WTC11 (cell line): ENCODE measurements around the gene CALN1. TPM values are rescaled to one million over a fixed set of nuclear protein-coding genes. Genes with fewer than 3 reads are reported as not detected.

Experiments
- ATAC-seq: fragments of 200-7000 bp; cut with Tn5 transposase; 2 replicates; pipeline ENCODE4 v1.10.0; 2021; ENCODE audit warnings: mild to moderate bottlenecking, moderate library complexity
- CTCF ChIA-PET: fragments of 300-600 bp; sonication (Branson Sonifier 250); formaldehyde crosslinking; loops from one replicate; lab custom pipeline; 2021; ENCODE audit warnings: antibody characterized with exemption; lab: Charles Lee
- POLR2A ChIA-PET: fragments of 350-600 bp; sonication (Branson Sonifier 250); formaldehyde crosslinking; loops from one replicate; lab custom pipeline; 2021; ENCODE audit warnings: antibody characterized with exemption; lab: Charles Lee
- DNase-seq: peaks from one replicate; pipeline ENCODE4 v3.0.0; 2021; ENCODE audit warnings: low spot score
- H3K27ac Mint-ChIP-seq: 2 replicates; pipeline ENCODE4 v1.8.0; 2021; ENCODE audit warnings: mixed read lengths
- H3K27me3 Mint-ChIP-seq: 2 replicates; pipeline ENCODE4 v1.8.0; 2021; ENCODE audit warnings: low read depth, mild to moderate bottlenecking, moderate library complexity, mixed read lengths
- H3K36me3 Mint-ChIP-seq: 2 replicates; pipeline ENCODE4 v1.8.0; 2021; ENCODE audit warnings: mixed read lengths
- H3K4me1 Mint-ChIP-seq: 2 replicates; pipeline ENCODE4 v1.8.0; 2022; ENCODE audit warnings: mixed read lengths
- H3K4me3 Mint-ChIP-seq: 2 replicates; pipeline ENCODE4 v1.8.0; 2021; ENCODE audit warnings: mild to moderate bottlenecking, moderate library complexity, mixed read lengths
- H3K9me3 Mint-ChIP-seq: 2 replicates; pipeline ENCODE4 v1.8.0; 2021; ENCODE audit warnings: mixed read lengths
- CTCF ChIP-seq: fragments of 200-600 bp; IDR thresholded peaks from 2 replicates; pipeline ENCODE4 v1.8.0; 2022; ENCODE audit warnings: antibody characterized with exemption
- E2F1 ChIP-seq: sonication (generic); formaldehyde crosslinking; IDR thresholded peaks from 2 replicates; pipeline ENCODE4 v1.8.0; 2022; ENCODE audit warnings: mild to moderate bottlenecking, missing genetic modification reagents
- E2F5 ChIP-seq: sonication (generic); formaldehyde crosslinking; IDR thresholded peaks from 2 replicates; pipeline ENCODE4 v1.8.1; 2022; ENCODE audit warnings: mild to moderate bottlenecking, moderate library complexity, missing genetic modification reagents
- ETV6 ChIP-seq: sonication (generic); formaldehyde crosslinking; IDR thresholded peaks from 2 replicates; pipeline ENCODE4 v1.8.1; 2022; ENCODE audit warnings: mild to moderate bottlenecking, missing genetic modification reagents
- FOXP1 ChIP-seq: sonication (generic); formaldehyde crosslinking; IDR thresholded peaks from 2 replicates; pipeline ENCODE4 v1.8.0; 2022; ENCODE audit warnings: missing genetic modification reagents, mild to moderate bottlenecking, moderate library complexity, borderline replicate concordance
- GABPB1 ChIP-seq: sonication (generic); formaldehyde crosslinking; IDR thresholded peaks from 2 replicates; pipeline ENCODE4 v1.8.1; 2023; ENCODE audit warnings: mild to moderate bottlenecking, missing genetic modification reagents
- IRF1 ChIP-seq: sonication (generic); formaldehyde crosslinking; IDR thresholded peaks from 2 replicates; pipeline ENCODE4 v1.8.0; 2023; ENCODE audit warnings: missing genetic modification reagents
- JAZF1 ChIP-seq: fragments of 250-450 bp; sonication (Bioruptor Pico); IDR thresholded peaks from 2 replicates; pipeline ENCODE4 v1.9.0; 2021; ENCODE audit warnings: moderate library complexity, mild to moderate bottlenecking, inconsistent platforms
- MAX ChIP-seq: sonication (generic); formaldehyde crosslinking; IDR thresholded peaks from 2 replicates; pipeline ENCODE4 v1.8.0; 2022; ENCODE audit warnings: mild to moderate bottlenecking, missing genetic modification reagents
- MYBL2 ChIP-seq: sonication (generic); formaldehyde crosslinking; IDR thresholded peaks from 2 replicates; pipeline ENCODE4 v1.8.1; 2023; ENCODE audit warnings: mild to moderate bottlenecking, moderate library complexity, missing genetic modification reagents
- TCF7 ChIP-seq: sonication (generic); formaldehyde crosslinking; IDR thresholded peaks from 2 replicates; pipeline ENCODE4 v1.8.0; 2022; ENCODE audit warnings: mild to moderate bottlenecking, low read depth, missing genetic modification reagents, moderate library complexity
- USF1 ChIP-seq: sonication (generic); formaldehyde crosslinking; IDR thresholded peaks from 2 replicates; pipeline ENCODE4 v1.8.0; 2022; ENCODE audit warnings: mild to moderate bottlenecking, missing genetic modification reagents
- ZBTB21 ChIP-seq: sonication (generic); formaldehyde crosslinking; IDR thresholded peaks from 2 replicates; pipeline ENCODE4 v1.8.1; 2023; ENCODE audit warnings: mild to moderate bottlenecking, missing genetic modification reagents, borderline replicate concordance
- ZBTB43 ChIP-seq: sonication (generic); formaldehyde crosslinking; IDR thresholded peaks from 2 replicates; pipeline ENCODE4 v1.8.1; 2023; ENCODE audit warnings: mild to moderate bottlenecking, missing genetic modification reagents
- ZNF232 ChIP-seq: sonication (generic); formaldehyde crosslinking; IDR thresholded peaks from 2 replicates; pipeline ENCODE4 v1.8.0; 2022; ENCODE audit warnings: mild to moderate bottlenecking, missing genetic modification reagents
- ZNF263 ChIP-seq: sonication (generic); formaldehyde crosslinking; IDR thresholded peaks from 2 replicates; pipeline ENCODE4 v1.8.1; 2022; ENCODE audit warnings: low read depth, mild to moderate bottlenecking, moderate library complexity, missing genetic modification reagents
- ZNF425 ChIP-seq: fragments of 250-450 bp; sonication (Bioruptor Pico); conservative IDR thresholded peaks from 2 replicates; pipeline ENCODE4 v1.9.0; 2021; ENCODE audit warnings: mild to moderate bottlenecking
- ZSCAN18 ChIP-seq: fragments of 250-450 bp; sonication (Bioruptor Pico); IDR thresholded peaks from 2 replicates; pipeline ENCODE4 v2.1.2; 2022; ENCODE audit warnings: mild to moderate bottlenecking, moderate library complexity
- total RNA-seq: library from RNA; stranded (reverse); gene quantifications from 3 replicates; pipeline ENCODE4 v1.2.3, GENCODE V29; 2021

CALN1 gene
- total RNA-seq, 1 experiment from 2014 or later: 10.5 TPM

- H3K4me1 Mint-ChIP-seq: peaks cover 26% of the 10 kb centered on the region
- H3K36me3 Mint-ChIP-seq: peaks cover 11% of the 10 kb centered on the region
- peaks cover 24% of the 10 kb centered on the region for H3K9me3 Mint-ChIP-seq
- 0 out of 2 replicates have a peak overlapping the region, but pooled peaks have one; percentile 15 for H3K27ac Mint-ChIP-seq
- DNase-seq (no peak), ATAC-seq (peak; percentile 15)
- H3K27me3 Mint-ChIP-seq: peaks cover 25% of the 10 kb centered on the region
- TF ChIP-seq ZBTB43 (CRISPR knock-in tag): peak; percentile 3; the same call in 1 of the 2 replicates
- no peak for TF ChIP-seq ETV6 (CRISPR knock-in tag)
- 0 out of 2 replicates have a peak, but pooled peaks have one; percentile 7 for TF ChIP-seq ZNF263 (CRISPR knock-in tag)
- no peak for TF ChIP-seq TCF7
- 0 out of 2 replicates have a peak, but pooled peaks have one; percentile 20 for TF ChIP-seq USF1
- no peak for TF ChIP-seq ZNF425 (CRISPR knock-in tag)
- no peak for TF ChIP-seq ZBTB21
- TF ChIP-seq MAX (CRISPR knock-in tag): peak; percentile 75
- 0 out of 2 replicates have a peak, but pooled peaks have one; percentile 45 for TF ChIP-seq FOXP1 (CRISPR knock-in tag)
- TF ChIP-seq E2F5 (CRISPR knock-in tag): no peak
- no peak for TF ChIP-seq ZNF232 (CRISPR knock-in tag)
- TF ChIP-seq, all 79 proteins: peak for 5
- ChIA-PET POLR2A (interaction anchor here (0.6 kb wide), 1 partner anchor 11 kb away, joined by 3 read pairs; no protein-coding TSS in a partner anchor), CTCF (interaction anchor here (0.6 to 1.3 kb wide), 4 partner anchors 10 to 586 kb away, joined by 3 to 4 read pairs (median 3); no protein-coding TSS in a partner anchor)
- H3K4me3 Mint-ChIP-seq: peak overlapping the region; percentile 88
These were observed 74.6 kb downstream of the CALN1 start for GRCh38 chr7:72337390-72338167.

GRCh38 chr7:72336632-72337389 is 75.3 kb downstream of the CALN1 start:
- ChIA-PET POLR2A (interaction anchor here (0.6 kb wide), 1 partner anchor 12 kb away, joined by 3 read pairs; no protein-coding TSS in a partner anchor), CTCF (interaction anchor here (0.8 to 4.6 kb wide), 5 partner anchors 9 to 585 kb away, joined by 3 to 33 read pairs (median 4); no protein-coding TSS in a partner anchor)
- H3K36me3 Mint-ChIP-seq: peaks cover 19% of the 10 kb centered on the region
- ATAC-seq (peak; percentile 51), DNase-seq (peak; percentile 62)
- peaks cover 25% of the 10 kb centered on the region for H3K27me3 Mint-ChIP-seq
- peak overlapping the region; percentile 88 for H3K4me3 Mint-ChIP-seq
- peaks cover 32% of the 10 kb centered on the region for H3K9me3 Mint-ChIP-seq
- H3K4me1 Mint-ChIP-seq: peaks cover 23% of the 10 kb centered on the region
- no peak overlapping the region for H3K27ac Mint-ChIP-seq
- TF ChIP-seq CTCF (no peak), ZSCAN18 (CRISPR knock-in tag) (no peak), JAZF1 (CRISPR knock-in tag) (no peak), MYBL2 (CRISPR knock-in tag) (no peak), IRF1 (CRISPR knock-in tag) (no peak; the same call in 1 of the 2 replicates), ZNF263 (CRISPR knock-in tag) (peak; percentile 79; the same call in 1 of the 2 replicates), E2F1 (CRISPR knock-in tag) (peak; percentile 23), GABPB1 (no peak)
